Measurements from ENCODE around the gene NPPB.

Gene NPPB

DNA sequence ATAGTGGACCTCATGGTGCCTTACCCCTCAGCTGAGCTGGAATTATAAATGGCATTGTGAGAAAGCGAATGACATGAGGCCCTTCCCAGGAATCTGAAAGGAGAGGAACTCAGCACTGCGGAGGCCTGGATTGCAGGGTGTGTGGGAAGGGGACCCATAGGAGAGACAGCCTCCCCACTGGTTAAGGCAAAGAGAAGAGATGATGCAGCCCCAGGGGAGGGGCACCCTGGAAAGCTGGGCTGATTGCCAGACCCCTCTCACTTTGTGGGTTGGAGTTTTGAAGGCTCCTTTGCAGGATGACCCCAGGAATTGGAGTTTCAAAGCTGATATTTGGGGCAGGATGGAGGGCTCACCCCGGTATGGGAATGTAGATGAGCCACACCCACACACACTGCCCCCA is 2.0 kb downstream of the NPPB start:
- DNase-seq: no peak

DNA sequence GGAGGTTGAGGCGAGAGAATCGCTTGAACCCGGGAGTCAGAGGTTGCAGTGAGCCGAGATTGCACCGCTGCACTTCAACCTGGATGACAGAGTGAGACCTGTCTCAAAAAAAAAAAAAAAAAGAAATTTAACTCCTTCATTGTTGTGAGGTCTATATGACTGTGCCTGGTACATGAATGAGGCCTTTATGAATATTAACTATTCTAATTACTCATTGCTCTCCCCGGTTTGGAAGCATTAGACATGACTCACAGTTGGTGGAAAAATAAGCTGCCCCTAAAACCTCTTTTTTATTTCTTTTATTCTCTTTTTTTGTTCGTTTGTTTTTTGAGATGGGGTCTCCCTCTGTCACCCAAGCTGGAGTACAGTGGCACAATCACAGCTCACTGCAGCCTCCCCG is 3.3 kb downstream of the NPPB start:
- DNase-seq: no peak

DNA sequence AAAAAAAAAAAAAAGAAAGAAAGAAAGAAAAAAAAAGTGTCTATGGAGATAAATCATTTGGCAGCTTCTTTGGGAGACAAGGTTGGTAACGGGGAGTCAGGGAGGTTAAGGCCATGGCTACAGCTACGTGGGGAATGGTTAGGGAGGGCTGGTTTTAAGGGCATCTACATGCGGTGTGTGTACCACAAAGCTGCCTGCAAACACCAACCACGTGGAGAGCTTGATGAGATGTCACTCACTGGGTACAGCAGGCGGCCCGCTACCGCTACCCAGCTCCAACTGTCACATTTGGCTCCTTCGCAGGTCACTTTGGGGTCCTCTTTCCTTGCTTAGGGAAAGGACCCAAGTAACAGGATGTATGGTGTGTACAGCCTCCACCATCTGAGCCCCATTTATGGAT is 4.2 kb downstream of the NPPB start:
- DNase-seq: no peak

DNA sequence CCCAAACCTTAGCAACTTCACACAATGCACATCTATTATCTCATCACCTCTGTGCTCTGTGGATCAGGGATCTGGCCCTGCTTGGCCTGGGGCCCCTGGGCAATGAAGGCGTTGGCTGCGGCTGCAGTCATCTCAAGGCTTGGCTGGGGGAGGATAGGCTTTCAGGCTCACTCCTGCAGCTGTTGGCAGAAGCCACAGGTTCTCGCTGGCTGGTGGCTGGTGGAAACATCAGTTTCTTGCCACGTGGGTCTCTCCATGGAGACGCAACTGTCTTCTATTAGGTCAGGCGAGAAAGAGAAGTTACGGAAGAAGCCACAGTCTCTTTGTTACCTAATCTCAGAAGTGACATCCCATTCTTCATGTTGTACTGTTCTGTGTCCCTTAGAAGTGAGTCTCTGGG is 7.6 kb downstream of the NPPB start:
- DNase-seq: no peak

DNA sequence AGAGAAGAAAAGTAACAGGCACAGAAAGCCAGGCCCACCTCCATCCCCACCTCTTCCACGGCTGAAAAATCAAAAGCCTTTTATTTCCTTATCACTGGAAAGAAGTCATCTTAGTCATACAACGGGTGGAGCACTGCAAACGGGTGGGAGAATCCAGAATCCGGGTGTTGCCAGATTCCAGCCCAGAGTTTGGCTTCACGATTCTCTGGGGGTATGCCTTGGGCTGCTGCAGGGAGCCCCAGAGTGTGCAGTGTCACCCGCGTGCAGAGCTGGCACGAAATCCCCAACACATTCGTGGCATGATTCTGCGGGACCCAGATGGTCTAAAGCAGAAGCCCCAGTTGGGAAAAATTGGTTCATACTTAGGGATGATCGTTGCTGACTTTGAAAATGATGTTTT is 8.6 kb downstream of the NPPB start:
- DNase-seq: no peak

DNA sequence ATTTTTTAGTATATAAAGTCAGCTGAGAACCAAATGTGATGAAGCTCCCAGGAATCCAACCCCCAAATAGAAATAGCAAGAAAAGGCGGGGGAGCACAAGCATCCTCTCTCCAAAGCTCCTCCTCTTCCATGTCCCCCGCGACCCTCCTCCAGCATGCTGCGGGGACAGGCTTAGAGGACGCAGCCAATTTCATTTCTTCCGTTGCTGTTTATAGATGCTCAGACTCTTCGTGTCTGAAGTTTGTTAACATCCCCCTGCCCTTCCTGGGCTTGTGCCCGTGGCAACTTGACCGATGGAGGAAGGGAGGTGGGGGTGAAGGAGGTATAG is 10.4 kb downstream of the NPPB start:
- DNase-seq: no peak

DNA sequence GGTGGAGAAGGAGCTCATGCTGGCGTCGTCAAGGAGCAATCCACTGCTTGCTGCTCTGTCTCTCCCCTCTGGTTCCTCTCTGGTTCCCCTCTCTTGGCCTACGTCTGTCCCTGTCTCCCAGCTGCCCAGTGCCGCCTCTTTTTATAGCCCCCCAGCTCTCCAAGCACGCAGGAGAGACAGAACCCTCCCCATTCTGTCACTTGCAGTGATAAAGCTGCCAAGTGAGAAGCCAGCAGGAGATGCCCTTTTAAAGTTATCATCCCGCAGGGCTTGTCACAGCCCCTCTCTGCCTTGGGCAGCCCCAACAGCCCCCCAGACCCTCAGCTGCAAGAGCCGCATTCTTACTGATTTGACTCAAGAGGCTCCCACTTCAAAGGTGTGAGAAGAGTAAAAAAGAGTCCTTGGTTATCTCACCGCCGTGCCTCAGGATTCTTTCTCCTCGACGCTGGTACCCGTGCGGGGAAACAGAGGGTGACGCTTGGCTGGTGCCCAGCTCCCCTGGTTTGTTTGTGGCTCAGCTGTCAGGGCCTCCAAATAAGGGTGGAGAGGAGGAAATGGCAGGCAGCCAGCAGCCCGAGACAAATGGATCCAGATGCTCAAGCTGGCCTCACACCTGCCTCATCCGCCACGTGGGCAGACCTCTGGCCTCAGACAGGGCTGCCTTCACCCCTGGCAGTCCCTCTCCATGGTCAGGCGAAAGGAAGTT is 10.9 kb downstream of the NPPB start, which contains the start of gene NPPA:
Gene NPPA, minus strand, starts transcription at position 117 of the 706 bp plus-strand sequence. Its CDS starts 99 bp downstream, at position 18.
- peak; percentile 19 for DNase-seq

DNA sequence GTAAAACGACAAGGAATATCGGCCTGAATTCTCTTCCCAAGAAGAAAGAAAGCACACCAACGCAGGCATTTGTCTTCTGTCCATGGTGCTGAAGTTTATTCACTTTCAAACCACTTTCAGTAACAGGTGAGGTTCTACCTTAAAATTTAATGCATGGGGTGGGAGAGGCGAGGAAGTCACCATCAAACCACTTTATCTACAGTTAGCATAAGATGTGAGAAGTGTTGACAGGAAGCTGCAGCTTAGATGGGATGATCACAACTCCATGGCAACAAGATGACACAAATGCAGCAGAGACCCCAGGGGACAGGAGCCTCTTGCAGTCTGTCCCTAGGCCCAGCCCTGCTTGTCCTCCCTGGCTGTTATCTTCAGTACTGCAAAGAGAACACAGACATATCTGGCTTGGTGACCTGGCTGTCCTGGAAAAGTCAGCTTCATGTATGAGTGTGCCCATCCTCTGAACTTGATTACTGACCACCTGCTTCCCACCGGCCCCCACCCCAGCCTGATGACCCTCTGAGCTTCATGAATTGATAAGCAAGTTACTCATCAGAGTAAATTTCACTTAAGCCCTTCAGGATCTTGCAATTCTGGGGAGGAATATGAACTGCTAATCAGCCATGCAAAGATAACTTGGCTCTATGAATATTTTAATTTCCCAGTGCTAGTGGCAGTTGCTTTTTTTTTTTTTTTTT is 13.0 kb downstream of the NPPB start:
- DNase-seq: peak; percentile 23

DNA sequence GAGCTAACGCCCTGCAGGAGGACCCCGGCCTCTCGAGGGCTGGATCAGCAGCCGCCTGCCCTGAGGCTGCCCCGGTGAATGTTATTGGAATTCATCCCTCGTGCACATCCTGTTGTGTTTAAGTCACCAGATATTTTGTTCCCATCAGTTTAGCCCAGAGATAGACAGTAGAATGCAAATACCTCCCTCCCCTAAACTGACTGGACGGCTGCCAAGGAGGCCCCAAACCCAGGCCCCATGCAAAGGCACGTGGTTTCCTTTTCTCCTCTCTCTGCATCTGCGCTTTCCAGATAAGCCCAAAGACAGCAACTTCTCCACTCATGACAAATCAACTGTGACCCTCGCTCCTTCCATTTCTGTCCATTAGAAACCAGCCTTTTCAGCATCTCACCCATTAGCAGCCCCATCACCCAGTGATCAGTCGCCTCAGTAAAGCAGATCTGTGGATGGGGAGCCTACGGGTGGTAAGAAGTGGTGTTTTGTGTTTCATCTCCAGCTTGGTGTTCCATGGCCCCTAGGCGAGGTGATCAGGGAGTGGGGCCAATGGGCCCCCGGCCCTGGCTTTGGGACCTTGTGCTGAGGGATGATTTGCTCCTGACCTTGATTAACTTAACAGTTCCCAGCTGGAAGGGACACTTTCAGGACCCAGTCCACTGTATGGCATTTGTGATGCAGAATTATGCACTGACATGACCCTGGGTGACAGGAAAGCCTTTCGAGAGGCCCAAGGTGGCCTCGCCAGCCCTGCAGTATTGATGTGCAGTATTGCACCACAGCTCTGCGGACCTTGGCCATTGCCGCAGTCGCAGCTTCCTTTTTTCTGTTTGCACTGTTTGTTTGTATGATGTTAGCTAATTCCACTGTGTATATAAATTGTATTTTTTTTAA is 16.3 kb downstream of the NPPB start:
- peak; percentile 27 for DNase-seq

DNA sequence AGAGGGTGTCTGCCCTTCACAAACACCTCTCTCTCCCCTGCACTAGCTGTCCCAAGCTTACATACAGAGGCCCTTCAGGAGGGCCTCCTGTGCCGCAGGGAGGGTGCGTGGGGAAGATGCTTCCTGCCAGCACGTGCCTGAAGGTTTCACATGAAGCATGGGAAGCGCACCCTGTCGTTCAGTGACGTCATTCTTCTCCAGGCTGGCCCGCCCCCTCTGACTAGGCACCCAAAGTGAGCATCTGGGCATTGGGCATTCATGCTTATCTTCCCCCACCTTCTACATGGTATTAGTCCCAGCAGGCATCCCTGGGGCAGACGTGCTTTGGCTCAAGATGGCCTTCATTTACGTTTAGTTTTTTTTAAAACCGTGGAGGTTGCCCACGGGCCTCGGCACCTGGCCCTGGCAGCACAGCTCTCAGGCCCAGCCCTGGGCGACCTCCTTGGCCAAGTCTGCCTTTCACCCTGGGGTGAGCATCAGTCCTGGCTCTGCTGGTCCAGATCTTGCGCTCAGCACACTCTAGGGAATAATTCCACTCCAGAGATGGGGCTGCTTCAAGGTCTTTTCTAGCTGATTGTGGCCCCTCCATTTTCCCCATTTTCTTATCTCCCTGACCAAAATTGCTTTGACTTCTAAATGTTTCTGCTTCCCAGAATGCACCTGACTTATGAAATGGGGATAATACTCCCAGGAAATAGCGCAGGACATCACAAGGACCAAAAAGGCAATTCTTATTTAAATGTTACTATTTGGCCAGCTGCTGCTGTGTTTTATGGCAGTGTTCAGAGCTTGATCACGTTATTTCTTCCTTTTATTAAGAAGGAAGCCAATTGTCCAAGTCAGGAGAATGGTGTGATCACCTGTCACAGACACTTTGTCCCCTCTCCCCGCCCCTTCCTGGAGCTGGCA is 17.2 kb downstream of the NPPB start:
- no peak for DNase-seq

DNA sequence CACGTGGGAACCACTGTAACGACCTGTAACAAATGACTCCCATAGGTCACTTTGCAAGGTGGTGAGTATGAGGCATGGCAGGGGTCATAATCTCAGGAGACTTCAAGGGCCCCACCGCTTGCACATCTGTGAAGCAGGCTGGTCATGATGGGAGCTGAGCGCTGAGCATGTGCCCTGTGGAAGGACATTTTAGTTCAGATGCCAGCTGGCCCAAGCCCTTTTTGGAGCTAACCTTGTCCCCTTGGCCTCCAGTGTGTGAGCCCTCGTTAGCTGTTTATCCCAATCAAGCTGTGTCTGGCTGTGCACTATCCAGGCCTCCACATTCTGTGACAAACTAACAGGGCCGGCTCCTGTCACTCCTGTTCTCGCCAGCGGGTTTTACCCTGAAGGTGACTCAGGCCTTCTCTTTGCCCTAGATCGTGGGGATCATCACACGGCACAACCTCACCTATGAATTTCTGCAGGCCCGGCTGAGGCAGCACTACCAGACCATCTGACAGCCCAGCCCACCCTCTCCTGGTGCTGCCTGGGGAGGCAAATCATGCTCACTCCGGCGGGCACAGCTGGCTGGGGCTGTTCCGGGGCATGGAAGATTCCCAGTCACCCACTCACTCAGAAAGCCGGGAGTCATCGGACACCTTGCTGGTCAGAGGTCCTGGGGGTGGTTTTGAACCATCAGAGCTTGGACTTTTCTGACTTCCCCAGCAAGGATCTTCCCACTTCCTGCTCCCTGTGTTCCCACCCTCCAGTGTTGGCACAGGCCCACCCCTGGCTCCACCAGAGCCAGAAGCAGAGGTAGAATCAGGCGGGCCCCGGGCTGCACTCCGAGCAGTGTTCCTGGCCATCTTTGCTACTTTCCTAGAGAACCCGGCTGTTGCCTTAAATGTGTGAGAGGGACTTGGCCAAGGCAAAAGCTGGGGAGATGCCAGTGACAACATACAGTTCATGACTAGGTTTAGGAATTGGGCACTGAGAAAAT is 18.7 kb downstream of the NPPB start:
- DNase-seq: no peak

DNA sequence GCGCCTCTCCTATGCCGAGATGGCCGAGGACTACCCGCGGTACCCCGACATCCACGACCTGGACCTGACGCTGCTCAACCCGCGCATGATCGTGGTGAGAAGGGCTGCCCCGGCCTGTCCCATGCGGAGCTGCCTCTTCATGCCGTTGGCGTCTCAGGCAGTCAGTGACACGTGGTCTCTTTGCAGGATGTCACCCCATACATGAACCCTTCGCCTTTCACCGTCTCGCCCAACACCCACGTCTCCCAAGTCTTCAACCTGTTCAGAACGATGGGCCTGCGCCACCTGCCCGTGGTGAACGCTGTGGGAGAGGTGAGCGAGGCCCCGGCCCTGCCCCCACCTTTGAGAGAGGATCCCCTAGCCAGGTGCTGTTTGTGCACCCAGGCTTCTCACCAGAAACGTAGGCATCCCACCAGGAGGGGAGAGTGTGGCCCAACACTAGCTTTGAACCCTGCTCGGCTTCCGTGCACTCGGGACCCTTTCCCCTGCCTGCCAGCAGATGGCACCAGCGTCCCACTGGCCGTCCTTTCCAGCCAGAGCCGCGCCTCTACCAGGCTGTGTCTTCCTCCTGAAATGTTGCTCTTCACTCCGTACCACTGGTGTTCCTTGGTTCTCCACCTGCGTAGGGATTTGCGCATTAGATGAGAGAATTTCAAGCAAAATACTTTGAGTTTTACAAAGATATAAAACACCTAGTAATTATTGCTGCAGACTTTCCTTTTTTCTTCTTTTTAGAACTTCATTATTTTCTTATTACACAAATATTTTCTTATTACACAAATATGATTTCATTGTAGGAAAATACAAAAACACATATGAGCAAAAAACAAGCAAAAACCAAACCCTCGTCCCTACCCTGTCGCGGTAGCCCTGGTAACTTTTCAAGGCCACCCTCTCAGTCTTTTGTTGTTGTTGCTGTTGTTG is 20.1 kb downstream of the NPPB start:
- peak; percentile 47 for DNase-seq

DNA sequence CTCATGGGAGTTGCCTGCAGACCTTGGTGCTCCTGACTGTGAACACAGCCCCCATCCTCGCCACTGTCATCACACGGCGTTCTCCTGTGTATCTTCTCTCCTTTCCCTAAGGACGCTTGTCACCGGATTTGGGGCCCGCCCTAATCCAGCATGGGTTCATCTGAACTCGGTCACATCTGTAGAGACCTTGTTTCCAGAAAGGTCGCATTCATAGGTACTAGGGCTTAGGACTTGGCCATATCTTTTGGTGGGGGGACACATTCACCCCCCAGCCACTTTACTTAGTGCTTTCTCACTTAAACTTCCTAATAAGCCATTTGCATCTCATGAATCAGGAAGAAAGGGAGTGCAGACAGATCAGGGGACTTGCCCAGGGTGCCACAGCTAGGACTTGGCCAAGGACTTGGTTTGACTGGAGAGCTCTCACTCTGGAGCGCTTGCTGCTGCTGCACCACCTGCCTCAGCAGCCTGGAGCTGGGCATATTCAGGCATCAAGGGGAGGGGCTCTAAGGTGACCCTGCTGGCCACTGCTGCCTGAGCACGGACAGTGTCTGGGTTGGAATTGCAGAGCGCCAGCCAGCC is 20.9 kb downstream of the NPPB start:
- DNase-seq: no peak

DNA sequence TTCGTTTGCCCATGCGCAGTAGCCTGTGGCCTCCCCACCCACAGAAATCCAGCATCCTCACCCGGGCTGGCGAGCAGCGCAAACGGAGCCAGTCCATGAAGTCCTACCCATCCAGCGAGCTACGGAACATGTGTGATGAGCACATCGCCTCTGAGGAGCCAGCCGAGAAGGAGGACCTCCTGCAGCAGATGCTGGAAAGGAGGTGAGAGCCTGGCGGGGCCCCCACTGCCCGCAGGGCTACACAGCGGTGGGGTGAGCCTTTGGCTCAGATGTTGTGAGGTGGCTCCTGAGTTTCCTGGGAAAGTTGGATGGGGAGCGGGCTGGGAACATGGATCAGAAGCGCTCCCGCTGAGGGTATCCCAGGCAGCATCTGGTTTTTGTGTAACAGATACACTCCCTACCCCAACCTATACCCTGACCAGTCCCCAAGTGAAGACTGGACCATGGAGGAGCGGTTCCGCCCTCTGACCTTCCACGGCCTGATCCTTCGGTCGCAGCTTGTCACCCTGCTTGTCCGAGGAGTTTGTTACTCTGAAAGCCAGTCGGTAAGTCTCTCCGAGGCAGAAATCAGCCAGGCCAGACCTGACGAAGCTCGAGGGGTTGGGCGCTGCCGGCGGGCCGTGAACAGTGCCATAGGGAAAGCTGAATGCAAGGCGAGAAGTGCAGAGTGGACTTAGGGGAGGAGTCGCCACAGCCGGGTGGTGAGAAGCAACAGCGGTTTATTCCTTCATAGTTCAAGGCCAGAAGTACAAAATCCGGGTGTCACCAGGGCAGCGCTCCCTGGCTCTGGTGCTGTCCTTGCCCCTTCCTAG is 21.6 kb downstream of the NPPB start:
- no peak for DNase-seq

DNA sequence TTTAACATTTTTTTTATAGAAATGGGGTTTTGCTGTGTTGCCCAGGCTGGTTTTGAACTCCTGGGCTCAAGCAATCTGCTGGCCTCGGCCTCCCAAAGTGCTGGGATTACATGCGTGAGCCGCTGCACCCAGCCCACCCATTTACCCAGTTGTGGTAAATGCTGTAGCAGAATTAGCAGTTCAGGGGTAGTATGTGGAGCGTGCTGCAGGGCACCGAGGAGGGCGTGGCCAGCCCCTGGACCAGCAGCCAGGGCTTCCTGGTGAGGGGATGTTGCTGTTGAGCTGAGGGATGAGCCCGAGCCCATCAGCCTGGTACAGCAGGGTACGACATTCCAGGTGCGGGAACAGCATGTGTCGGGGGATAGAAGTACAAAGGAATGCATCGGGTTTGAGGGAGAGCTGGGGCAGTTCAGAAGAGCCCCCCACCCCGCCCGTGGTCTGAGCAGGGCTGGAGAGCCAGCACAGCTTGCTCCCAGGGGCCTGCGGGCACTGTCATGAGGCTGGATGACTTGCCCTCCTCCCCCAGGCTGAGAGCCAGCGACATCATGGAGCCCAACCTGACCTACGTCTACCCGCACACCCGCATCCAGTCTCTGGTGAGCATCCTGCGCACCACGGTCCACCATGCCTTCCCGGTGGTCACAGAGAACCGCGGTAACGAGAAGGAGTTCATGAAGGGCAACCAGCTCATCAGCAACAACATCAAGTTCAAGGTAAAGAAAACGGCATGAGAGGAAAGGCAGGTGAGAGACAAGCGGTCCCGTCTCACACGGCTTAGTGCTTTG is 23.1 kb downstream of the NPPB start:
- DNase-seq: no peak

DNA sequence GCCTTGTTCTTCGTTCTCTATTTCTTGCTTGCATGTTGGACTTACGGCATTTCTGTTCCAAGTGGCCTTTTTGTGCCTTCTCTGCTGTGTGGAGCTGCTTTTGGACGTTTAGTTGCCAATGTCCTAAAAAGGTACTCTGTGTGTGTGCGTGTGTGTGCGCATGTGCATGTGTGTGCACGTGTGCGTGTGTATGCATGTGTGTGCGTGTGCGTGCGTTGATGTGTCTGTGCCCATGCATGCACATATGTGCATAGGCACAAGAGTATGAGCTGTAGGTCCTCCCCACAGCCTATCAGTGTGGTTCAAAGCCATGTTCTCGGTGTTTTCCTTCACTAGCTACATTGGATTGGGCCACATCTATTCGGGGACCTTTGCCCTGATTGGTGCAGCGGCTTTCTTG is 24.8 kb downstream of the NPPB start:
- DNase-seq: no peak

DNA sequence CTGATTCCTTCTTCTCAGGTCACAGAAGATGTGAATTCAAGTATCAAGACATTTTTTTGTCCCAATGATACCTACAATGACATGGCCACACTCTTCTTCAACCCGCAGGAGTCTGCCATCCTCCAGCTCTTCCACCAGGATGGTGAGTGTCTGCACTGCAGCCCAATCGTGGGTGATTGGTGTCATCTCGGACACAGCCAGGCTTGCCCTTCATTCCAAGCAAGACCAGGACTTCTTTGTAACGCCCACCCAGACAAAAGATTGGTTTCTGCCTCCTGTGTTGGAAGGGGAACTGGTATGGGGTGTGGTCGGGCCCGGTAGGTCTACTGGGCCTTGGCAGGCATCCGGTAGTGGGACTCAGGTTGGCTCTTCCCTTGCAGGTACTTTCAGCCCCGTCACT is 25.2 kb downstream of the NPPB start:
- DNase-seq: no peak
